HG03280 (cell line): ENCODE measurements around the gene AEBP2.

ENCODE experiments used
- ATAC-seq: cut with Tn5 transposase; IDR thresholded peaks from one replicate; pipeline ENCODE4 v1.9.1; 2021; ENCODE audit warnings: mild to moderate bottlenecking, moderate library complexity; ENCODE audit not compliant: unreplicated experiment

AEBP2 gene

DNA sequence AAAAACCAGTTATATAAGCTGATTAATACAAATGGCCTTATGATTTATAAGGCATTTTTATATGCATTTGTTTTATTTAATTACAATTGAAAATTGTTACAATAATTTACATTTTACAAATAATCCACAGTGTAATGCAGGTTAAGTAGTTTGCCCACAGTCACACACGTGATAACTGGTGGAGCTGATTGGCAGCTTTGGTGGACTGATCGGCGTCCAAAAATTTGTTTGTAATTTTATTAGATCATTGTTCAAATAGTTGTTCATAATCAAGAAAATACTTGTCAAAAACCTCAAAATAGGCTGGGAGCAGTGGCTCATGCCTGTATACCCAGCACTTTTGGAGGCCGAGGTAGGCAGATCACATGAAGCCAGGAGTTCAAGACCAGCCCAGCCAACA lies 59.7 kb downstream of the AEBP2 start:
- ATAC-seq: no peak

DNA sequence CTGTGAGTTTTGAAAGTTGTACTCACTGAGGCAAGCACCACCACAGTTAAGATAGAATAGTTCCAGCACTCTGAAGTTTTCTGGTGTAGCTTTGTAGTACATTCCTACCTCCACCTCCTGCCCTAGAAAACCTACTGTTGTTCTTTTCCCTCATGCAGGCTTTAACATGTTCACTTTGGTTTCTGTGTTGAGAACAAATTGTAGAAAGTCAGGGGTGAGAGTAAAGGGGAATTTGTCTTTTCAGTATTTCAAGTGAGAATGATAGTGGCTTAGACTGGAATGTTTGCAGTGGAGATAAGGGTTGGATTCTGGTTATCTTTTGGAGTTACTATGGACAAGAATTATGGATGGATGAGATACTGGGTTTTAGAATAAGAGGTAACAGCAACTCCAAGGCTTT lies 67.2 kb downstream of the AEBP2 start:
- no peak for ATAC-seq

DNA sequence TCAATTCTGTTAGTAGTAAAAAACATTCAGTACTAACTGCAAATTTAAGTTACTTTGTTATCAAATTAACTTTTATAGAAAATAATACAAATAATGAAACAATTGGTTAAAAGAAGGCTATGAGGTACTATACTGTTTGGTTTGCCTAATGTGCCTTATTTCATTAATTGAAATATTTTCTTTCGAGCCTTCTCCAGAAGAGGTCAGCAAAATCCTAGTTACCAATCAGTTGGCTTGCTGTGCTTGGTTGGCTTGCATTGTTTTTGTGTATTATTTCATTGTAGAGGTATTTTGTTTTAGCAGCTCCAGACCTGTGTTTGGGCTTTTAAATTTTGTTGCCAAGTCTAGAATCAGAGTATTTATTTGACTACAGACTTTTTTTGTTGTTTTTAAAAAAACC lies 68.5 kb downstream of the AEBP2 start:
- no peak for ATAC-seq

DNA sequence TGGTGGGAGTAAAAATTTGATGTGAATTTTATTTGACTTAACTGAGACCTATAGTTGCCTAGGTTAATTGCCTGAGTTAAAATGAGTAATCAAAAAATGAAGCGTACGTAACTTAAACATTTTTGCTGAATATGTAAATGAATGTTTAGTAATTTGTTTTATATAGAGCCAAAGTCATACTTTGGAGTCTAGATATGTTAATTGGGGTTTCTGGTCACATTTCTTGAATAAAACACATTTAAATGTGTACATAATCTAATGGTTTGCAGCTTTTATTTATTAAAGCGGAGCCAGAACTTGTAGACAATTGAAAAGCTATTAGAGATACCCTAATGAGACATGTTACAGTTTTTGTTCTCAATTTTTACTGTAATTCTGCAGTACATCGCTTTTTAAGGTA lies 71.2 kb downstream of the AEBP2 start:
- ATAC-seq: no peak

DNA sequence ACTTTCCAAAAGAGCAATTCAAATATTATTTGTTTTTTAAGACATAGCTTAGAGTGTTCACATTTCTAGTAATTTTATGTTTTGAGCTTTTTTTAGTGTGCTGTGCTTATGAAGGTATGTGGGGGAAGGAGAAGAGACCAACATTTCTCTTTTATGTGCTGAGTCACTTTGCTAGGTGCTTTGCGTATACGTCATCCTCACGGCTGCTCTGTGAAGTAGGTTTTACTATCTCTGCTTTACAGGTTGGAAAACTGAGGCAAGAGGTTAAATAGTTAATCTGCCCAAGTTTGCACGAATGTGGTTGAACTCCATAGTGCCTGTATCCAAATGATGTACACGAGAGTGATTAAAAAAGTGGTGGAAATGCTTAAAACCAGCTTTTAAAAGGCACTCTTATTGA lies 75.9 kb downstream of the AEBP2 start:
- ATAC-seq: no peak

DNA sequence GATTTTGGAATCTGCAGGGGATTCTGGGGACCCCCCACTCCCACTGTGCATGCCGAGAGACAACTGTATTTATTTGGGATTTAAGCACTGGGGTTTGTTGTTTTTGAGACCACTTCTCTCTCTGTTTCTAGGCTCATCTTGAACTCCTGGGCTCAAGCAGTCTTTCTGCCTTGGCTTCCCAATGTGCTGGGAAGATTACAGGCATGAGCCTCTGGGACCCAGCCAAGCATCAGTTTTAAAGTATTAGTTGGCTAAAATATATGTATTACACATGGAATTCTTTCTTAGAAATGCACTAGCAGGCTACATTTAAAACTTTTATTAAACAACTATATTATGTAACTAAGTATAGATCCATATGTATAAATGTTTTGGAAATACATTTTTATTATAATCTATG lies 78.3 kb downstream of the AEBP2 start:
- ATAC-seq: no peak

DNA sequence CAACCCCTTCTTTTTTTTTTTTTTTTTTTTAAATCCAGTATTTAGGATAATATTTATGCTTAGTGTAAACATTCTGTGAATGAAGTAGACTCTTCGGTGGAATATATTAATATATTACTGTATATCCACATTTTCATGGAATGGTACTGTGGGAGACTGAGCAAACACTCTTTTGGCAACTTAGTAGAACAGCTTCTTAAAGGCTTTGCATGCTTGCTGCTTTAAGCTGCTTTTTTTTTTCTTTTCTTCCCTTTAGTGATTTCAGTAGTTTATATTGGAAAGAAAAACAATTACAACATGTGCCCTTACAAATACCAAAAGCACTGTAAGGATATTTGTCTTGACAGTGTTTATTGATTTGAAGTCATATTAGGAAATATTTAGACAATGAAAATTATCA lies 78.9 kb downstream of the AEBP2 start:
- ATAC-seq: no peak

DNA sequence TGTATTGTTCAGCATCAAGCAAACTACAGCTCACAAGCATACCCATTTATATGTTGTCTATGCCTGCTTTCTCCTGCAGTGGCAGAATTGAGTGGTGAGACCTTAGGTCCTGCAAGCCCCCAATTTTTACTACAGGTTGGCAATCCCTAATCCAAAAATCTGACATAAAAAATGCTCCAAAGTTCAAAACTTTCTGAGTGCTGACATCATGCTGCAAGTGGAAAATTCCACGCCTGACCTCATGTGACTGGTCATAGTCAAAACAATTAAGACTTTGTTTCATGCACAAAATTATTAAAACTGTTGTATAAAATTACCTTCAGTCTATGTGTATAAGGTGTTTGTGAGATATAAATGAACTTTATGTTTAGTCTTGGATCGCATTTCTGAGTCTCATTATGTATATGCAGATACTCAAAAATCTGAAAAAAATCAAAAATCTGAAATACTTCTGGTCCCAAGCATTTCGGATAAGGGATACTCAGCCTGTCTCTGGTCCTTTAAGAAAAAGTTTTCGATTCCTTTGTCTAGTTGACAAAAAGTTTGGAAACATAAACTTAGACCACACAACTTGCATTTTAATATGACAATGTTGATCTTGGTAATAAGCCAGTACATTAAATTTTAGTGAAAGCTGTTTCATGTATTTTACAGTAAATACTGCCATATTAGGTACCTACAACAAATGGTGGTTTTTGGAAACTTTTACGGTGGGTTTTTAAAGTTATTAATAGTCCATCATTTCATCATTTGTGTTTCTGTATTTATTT lies 81.5 kb downstream of the AEBP2 start:
- ATAC-seq: no peak

DNA sequence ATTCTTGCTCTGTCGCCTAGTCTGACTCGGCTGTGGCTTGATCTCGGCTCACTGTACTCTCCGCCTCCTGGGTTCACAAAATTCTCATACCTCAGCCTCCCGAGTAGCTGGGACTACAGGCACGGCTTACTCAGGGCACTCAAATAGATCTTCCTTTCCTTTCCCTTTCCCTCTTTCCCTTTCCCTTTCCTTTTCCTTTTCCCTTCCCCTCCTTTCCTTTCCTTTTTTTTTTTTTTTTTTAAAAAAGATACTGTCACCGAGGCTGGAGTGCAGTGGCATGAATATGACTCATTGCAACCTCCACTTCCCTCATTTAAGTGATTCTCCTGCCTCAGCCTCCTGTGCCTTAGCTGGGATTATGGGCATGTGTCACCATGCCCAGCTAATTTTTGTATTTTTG lies 86.0 kb downstream of the AEBP2 start:
- ATAC-seq: no peak

DNA sequence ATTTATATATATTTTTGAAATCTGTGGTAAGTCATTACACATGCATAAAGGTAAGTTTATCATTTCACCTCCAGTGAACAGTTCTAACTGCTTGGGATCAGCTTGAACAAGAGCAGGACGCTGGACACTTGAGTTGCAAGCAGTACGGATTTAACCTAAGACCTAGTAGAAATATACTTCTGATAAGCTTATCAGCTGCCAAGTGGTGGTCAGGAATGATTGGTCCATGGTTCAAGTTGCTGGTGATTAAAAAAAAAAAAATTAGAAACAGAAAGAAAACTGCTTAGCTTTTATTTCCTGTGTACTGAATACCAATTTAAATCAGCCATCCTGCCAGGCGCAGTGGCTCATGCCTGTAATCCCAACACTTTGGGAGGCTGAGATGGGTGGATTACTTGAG lies 88.6 kb downstream of the AEBP2 start:
- ATAC-seq: no peak

DNA sequence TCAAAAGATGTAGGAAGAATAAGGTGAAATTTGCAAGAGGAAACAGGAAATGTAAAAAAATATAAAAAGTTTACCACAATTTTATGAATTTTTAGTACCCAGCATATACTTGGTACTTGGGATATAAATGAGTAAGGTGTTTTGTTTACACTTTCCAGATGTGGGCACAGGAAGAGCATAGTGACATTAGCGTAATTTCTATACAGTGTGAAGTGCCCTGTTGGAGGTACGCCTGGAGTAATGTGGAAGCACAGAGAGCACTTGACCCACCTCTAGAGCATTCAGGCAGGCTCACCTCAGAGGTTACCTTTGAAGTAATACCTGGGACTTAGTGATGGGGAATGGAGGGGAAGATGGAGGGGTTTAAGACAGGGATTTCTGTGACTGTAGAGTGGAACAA lies 89.5 kb downstream of the AEBP2 start:
- no peak for ATAC-seq

DNA sequence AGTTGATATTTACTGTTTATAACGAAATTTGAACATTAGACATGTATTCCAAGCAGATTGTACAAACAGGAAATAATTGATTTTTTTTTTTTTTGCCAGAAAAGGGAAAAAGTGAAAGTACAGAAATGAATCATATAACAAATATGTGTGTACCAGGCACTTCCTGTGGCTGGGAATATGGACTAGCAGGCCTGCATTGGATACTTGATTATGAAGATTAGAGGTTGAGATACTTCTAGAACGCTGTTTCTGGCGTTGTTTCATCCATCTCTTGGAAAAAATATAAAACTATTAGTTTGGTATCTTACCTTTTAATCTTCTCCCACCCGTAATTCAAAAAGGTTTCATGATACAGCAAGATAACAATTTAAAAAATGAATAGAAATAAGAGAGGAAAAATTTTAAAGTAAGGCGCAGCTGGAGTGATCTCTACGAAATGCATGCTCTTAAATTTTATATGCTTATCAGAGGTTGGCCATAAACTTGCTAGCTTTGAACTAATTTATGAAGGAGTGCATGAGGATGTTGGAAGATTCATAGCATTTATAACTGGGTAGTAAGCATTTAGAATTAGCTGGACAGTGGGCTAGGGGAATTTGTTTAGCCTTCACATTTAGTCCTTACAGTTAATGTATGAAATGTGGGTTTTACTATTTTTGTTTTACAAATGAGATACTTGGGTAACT lies 90.8 kb downstream of the AEBP2 start:
- no peak for ATAC-seq

DNA sequence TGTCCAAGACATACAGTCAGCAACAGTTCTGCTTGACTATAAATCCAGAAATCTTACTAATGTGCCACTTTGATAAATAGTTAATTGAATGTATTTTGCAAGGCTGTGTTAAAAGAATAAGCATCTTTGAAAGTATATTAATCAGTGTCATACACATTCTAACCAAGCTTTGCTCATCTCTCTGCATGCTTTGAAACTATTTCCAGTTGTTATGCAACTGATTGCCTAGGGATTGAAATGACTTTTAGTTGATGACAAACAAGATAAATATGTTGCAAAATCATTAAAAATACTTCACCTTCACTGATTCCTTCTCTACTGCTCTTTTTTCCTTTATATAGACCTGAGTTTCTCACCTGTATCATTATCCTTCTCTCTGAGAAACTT lies 91.3 kb downstream of the AEBP2 start:
- no peak for ATAC-seq

DNA sequence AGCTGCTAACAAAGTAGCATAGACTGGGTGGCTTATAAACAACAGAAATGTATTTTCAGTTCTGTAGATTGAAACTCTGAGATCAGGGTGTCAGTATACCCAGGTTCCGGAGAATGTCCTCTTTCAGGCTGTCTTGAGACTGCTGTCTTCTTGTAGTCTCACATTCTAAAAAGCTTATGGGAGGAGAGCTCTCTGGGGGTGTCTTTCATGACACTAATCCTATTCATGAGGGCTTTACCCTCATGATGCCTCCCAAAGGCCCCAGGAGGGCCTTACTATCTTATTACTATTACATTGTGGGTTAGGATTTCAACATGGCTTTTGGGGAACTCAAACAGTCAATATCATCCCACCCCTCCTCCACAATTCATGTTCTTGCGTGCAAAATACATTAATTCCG lies 94.3 kb downstream of the AEBP2 start:
- no peak for ATAC-seq

DNA sequence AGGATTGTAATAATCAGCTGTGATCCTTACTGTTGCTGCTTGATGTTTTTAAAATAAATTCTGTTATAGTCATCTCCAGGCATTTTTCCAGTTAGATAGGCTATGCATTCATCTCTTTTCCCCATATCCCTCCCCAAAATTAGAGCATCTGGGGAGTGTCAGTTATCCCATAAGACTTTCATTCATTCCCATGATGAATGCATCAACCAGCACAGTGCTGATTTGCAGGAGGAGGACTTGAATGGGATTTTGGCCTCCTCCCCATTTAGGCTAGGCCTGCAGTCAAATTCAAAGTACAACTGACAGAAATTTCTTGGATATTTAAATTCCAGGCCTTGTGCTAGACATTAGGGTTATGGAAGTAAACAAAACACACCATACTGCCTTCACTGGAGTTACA lies 99.8 kb downstream of the AEBP2 start:
- no peak for ATAC-seq

DNA sequence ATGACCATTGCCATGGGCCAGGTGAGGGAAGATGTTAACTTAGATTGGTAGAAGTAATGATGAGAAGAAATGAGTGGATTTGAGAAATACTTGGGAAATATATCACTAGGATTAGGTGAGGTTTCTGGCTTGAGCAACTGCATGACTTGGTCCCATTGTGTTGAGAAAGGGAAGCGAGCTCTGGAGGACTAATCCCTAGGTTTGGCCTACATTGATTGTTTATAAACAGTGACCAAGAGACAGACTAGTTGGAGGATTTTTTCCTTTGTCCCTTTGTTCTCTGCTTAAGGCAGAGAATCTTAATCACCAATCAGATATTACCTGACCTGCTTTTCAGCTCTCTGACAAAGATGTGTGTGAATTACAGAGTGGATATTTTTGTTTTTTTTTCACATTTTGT lies 100.5 kb downstream of the AEBP2 start:
- no peak for ATAC-seq

DNA sequence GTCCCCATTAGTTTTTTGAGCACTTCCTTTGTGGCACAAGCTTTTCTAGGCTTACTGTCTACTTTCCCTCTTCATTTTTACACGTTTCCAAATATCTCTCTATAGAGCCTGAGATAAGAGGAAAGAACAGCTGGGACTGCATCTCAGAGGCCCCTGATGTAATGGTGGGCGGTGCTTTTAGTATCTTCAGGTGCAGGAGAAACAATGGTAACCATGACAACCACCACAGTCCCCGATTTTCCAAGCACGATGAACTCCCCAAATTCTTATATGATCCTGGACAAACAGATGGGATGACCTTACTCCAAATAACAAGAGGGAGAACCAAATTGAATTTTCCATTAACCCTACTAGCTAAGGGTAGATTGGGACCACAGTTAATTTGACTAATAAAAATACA lies 103.3 kb downstream of the AEBP2 start:
- ATAC-seq: no peak

DNA sequence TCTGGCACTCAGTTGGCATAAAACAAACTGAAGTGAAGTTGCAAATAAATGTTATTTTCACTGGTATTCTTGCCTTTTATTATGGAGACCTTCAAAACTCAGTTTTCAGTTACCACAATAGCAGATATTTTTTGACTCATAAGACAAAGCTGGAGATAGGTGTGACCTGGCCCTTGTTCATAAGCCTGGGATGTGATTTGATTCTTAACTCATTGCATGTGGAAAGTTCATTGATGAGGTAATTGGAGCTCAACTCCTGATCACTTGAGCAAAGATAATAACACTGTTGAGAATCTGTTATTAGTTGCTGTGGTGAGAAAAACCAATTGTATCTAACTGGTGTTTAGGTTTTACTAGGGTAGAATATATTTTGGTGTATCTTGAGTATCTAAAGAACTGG lies 105.1 kb downstream of the AEBP2 start:
- no peak for ATAC-seq

DNA sequence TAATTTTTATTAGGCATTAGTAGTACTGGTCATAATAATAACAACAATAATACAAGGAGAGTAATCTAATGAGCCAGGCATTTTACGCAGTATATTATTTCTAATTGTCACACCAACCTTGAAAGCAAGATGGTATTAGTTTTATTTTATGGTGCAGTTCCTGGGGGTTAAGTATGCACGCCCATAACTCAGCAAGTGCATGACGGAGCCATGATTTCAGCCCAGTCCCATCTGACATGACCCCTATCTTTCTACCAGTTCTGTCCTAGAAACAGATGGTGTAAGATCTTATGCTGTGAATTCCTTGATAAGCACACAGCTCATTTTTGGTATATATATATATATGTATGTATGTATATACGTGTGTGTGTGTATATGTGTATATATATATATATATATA lies 106.0 kb downstream of the AEBP2 start:
- ATAC-seq: no peak

DNA sequence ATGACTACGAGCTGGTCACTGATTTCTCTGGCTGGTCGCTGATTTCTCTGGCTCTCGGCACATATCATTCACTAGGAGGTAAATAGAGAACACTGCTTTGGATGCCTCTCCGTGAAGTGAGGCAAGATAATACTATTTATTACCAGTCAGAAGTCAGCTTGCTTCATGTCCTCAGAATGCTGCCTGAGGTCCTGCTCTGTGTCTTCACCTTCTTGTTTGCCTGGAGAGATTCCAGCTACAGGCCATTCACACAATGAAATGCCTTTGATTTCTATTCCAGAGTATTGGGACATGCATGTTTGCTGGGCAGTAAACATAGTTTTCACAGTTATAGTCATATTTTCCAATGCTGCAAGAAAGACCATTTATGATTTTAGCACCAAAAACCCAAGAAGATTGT lies 106.7 kb downstream of the AEBP2 start:
- ATAC-seq: no peak

DNA sequence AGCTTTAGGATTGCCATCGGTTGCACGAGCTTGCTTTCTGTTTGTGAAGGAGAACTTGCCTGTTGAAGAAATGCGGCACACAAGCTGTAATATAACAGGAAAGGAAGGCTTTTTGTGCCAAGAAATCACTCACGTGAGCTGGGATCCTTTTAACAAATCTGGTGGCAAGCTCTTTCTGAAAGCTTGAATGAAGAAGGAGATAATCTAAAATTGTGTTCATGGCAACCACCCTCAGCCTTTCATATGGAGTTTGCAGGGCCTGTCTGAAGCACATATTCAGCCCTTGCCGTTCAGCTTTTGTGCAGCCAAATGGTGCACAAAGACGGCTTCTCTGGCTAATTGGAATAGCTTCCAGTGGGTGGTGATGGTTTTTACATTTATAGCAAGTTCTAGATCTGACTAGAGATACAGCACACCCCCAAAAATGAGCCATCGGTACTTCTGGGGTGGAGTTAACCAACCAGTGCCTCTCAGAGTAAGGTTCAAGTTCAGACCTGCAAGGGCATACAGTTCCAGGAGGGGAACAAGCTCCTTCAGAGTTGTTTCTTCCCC lies 107.4 kb downstream of the AEBP2 start:
- ATAC-seq: no peak

DNA sequence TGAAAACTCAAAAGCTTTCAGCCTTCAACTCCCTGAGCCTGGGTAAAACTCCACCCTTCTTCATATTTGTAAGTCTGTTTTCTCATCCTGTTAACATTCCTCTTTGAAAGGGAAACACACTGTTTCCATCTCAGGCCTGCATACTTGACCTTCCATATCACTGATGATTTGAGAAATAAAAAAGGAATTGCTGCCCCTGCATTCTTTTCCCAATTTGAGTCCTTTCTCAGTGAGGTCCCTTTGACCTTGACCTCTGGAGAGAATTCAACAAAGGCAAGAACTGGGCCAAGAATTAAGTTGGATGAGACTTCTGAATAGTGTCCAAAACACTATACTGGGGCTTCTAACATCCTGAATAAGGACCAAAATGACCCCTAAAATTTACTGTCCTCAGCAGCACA lies 108.0 kb downstream of the AEBP2 start:
- no peak for ATAC-seq

DNA sequence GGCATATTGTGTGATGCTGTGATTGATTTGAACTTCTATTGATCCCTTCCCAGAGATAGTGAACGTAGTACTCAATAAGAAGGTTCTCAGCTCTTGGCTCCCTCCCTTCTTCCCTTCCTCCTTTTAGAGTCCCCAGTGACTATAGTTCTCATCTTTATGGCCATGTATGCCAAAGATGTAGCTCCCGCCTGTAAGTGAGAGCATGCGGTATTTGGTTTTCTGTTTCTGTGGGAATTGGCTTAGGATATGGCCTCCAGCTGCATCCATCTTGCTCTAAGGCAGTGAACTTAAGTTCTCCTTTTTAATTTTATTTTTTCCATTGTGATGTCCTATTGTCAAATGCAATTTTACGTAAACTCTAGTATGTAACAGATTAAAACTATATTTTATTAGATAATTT lies 109.5 kb downstream of the AEBP2 start:
- no peak for ATAC-seq
